Measurements from ENCODE around the gene EGFR. TPM values are rescaled to one million over a fixed set of nuclear protein-coding genes. Genes with fewer than 3 reads are reported as not detected.

The EGFR gene
- polyA plus RNA-seq, 2 of the 4 experiments (the other 2 are of a cell fraction), result 59.5 to 63.8 TPM

DNA sequence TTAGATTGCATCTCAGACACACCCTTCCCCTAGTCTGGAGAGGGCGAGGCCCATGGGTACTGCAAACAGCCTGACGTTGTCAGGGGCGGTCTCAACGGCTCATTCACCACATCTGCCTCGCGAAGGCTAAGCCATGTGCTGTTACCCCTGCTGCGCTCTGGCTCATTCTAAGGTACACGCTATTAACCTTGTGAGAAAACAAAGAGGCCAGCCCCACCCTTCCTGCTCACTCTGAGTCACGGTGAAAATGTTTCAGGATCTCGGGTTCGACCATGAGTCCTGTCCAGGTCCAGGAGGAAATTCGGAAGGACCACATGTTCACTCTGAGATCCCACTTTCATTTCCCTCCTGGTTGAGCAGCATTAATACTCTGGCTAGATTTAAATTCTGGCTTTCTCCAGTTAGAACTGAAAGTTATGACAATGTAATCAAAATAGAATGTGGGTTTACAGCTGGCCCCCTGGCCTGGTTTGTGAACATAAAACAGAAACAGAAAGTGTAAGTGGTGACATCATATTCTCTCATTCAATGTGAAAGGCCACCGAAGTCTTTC is 55.2 kb downstream of the EGFR start (continued):
- peak; percentile 97 for TF ChIP-seq E2F6 (IDR thresholded peaks at IDR 0.05; ENCODE audit: borderline replicate concordance, low read depth)
- peak; percentile 20; the same call in 1 of the 2 replicates for TF ChIP-seq RARB (CRISPR knock-in tag; IDR thresholded peaks at IDR 0.05)
- peak; percentile 17 to 34; a peak in 1 of 5 replicates for TF ChIP-seq RAD21 (conservative IDR thresholded peaks at IDR 0.05 in 1 of 2, IDR thresholded peaks at IDR 0.05 in 1 of 2)
- TF ChIP-seq FOXS1 (CRISPR knock-in tag; IDR thresholded peaks at IDR 0.05), result peak; percentile 44
- peak; percentile 1 for TF ChIP-seq MAFK (IDR thresholded peaks at IDR 0.05; ENCODE audit: partially characterized antibody)
- peak; percentile 100 for TF ChIP-seq MAX (IDR thresholded peaks at IDR 0.05)
- no peak for TF ChIP-seq CHD4 (IDR thresholded peaks at IDR 0.05; ENCODE audit: borderline replicate concordance)
- peak; percentile 22; the same call in 1 of the 3 replicates for TF ChIP-seq SMC3 (IDR thresholded peaks at IDR 0.05)

DNA sequence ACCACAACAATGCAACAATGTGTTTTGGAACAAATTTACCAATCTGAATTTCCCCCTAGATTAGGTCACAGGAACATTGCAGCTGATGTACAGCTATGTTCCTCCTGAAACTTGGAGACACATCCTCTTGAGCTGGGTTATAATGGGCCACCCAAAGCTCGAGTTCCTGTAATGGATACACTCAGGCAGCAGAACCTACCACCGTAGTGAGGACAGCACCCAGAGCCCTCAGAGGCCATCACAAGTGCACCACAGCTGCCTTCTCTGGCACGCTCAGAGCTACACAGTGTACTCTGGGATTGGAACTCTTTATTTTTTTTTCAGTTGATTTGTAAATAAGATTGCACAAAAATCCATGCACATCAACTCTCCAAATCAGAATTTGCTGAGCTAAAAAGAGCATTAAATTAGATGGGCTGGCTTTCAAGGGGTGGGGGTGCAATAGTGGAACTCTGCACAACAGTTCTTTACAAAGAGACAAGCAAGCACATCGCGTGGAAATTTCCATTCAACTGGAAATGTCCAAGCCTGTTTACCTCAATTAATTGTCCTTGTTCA is 56.7 kb downstream of the EGFR start:
- FAIRE-seq, result no peak
- Histone ChIP-seq H3K4me1 (peaks cover 95% of the 10 kb centered on the region), H3K4me2 (peak overlapping the region; percentile 85), H3K9me3 (no peaks in the 10 kb centered on the region), H3K4me3 (no peak overlapping the region), H3K27ac (peak overlapping the region; percentile 75 to 92)
- POLR2A ChIA-PET, result no interaction called here
- 93% methylated on average over 5 of the region's 5 CpGs for WGBS (ENCODE audit: missing lambda C conversion rate)
- ATAC-seq, result no peak
- CTCF ChIA-PET, result interaction anchor here (1.1 to 4.2 kb wide), 3 partner anchors 10 to 302 kb away, joined by 5 to 21 read pairs (median 9); no protein-coding TSS in a partner anchor
- no peak for DNase-seq (ENCODE audit: low read depth in 1 of 2, low spot score in 1 of 2)
- TF ChIP-seq EHF (CRISPR knock-in tag; IDR thresholded peaks at IDR 0.05) (no peak), NR3C1 (IDR thresholded peaks at IDR 0.05) (no peak)

DNA sequence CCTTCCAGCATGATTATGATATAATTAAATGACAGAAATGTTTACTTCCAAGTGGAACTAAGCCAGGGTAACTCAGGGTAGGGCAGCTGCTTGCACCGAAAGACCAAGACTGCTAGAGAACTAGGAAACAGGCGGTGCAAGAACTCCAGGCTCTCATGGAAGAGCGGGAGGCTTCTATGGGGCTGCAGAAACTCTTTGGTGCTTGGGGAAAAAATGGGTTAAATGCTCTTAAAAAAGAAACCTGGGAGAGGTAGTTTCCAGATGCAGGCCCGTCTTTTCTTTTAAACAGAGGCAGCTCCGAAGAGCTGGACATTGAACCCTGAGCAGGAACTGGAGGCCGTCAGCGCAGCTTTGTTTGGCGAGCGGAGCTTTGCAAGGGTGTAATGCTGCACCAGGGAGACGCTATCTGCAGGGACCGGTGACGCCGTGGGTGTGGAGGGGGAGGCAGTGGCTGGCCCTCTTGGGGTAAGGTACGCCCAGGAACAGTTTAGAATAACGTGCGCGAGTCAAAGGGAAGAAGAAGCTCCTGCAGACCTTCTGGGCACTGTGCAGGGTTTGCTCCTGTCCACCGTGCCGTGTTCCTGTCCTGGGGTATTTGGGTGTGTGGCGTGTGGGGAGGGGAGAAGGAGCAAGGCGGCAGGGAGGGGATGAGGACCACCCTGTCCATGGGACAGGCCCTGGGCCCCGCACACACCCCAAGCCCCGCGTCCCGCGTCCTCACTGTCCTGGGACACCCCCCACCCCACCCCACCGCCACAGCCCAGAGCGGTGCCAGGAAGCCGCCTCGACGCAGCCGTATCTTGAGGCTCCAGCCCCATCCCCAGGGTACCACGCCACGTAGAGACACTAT is 59.0 kb downstream of the EGFR start:
- peak overlapping the region; percentile 75 to 92; a peak in 4 of 6 replicates for H3K27ac ChIP-seq
- no peak for DNase-seq (ENCODE audit: low read depth in 1 of 2, low spot score in 1 of 2)
- 86% methylated on average over 34 of the region's 34 CpGs for WGBS (ENCODE audit: missing lambda C conversion rate)
- ATAC-seq, result no peak
- POLR2A ChIA-PET, result no interaction called here
- H3K4me1 ChIP-seq, result peaks cover 95% of the 10 kb centered on the region
- H3K9me3 ChIP-seq, result no peaks in the 10 kb centered on the region
- CTCF ChIA-PET, result interaction anchor here (0.7 to 3.2 kb wide), 5 partner anchors 8 to 303 kb away, joined by 3 to 9 read pairs (median 5); no protein-coding TSS in a partner anchor
- TF ChIP-seq RARB (CRISPR knock-in tag; IDR thresholded peaks at IDR 0.05), result no peak
- TF ChIP-seq POLR2AphosphoS2 (conservative IDR thresholded peaks at IDR 0.05; ENCODE audit: low read length), result no peak
- no peak for TF ChIP-seq CEBPB (IDR thresholded peaks at IDR 0.05)
- no peak for TF ChIP-seq HOXB5 (CRISPR knock-in tag; IDR thresholded peaks at IDR 0.05)
- no peak for TF ChIP-seq SREBF2 (IDR thresholded peaks at IDR 0.05)
- TF ChIP-seq CBX2 (IDR thresholded peaks at IDR 0.05; ENCODE audit: borderline replicate concordance, low read depth), result no peak
- no peak for TF ChIP-seq RCOR1 (IDR thresholded peaks at IDR 0.05; ENCODE audit: low read depth, low read length)
- TF ChIP-seq EP300 (IDR thresholded peaks at IDR 0.05), result no peak
- no peak for TF ChIP-seq ZNF302 (CRISPR knock-in tag; IDR thresholded peaks at IDR 0.05)
- no peak for TF ChIP-seq FOSL2 (IDR thresholded peaks at IDR 0.05)
- TF ChIP-seq FOSL2 (CRISPR knock-in tag; IDR thresholded peaks at IDR 0.05), result no peak
- TF ChIP-seq BHLHE40 (IDR thresholded peaks at IDR 0.05; ENCODE audit: low read depth, low read length), result no peak
- no peak for TF ChIP-seq MAX (IDR thresholded peaks at IDR 0.05)
- H3K4me3 ChIP-seq, result no peak overlapping the region
- no peak for FAIRE-seq
- H3K4me2 ChIP-seq, result peak overlapping the region; percentile 5; the same call in 2 of the 3 replicates

Measured in A549 (cell line).